Activated gamma-delta T cell treated with anti-CD3 and anti-CD28 coated beads, Interleukin-2, amount 50 U/mL, for 16 hours (primary cell): Measurements from ENCODE around the gene DPEP3.
"Not testable (repeated sequence)": the region's sequence is repeated elsewhere in the genome, so short reads cannot be mapped to it uniquely, and the experiment has no call there.

ENCODE experiments used
- DNase-seq: peaks from one replicate; pipeline ENCODE4 v3.0.0-alpha.2; 2020; ENCODE audit warnings: low read depth

The DPEP3 gene

DNA sequence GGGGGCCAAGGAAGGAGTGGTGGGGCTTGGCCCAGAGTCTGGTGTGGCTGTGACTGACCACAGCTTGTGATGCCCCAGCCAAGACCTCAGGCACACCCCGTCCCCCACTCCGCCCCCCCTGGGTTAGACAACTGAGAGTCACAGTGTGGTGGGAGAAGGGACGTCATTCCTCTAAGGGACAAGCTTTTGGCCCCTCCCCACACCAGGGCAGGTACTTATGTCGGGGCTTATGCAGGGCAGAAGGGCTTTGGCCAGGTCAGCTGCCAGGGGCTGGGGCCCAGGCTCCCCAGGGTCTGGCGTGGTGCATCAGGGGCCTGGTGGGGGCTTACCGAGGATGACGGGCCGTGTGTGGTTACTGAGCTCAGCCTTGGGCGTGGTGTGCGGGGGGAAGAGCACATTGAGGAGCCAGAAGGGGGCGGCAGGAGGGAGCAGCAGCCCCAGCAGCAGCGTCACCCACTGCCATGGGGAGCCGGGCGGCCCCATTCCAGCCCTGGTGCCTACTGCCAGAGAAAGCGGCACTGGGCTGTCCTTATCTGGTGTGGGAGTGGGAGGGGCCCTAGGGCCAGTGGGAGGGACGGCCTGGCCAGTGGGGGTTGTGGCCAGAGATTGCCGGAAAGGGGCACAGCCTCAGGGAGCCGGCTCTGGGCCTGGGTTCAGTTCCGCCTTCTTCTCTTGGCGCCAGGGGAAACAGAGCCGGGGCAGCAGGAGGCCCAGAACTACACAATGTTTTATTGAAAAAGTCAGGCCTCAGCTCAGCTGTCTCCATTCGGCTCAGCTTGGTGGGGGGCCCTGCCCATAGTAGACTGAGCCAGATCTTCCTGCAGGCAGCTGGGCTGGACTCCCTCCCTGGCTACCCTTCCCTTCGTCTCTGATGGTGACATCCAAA is 36.4 kb downstream of the DPEP3 start, which contains the start of gene LCAT:
Gene LCAT, minus strand, starts transcription at position 502 of the 886 bp plus-strand sequence. Its CDS starts 19 bp downstream, at position 483.
- DNase-seq = no peak

GRCh38 chr16:67943256-67943618 is 37.1 kb downstream of the DPEP3 start:
- no peak for DNase-seq

- DNase-seq = no peak
Measured at GRCh38 chr16:67942510-67943255, 37.6 kb downstream of the DPEP3 start.

GRCh38 chr16:67942200-67942509 is 38.1 kb downstream of the DPEP3 start:
- DNase-seq = no peak

DNA sequence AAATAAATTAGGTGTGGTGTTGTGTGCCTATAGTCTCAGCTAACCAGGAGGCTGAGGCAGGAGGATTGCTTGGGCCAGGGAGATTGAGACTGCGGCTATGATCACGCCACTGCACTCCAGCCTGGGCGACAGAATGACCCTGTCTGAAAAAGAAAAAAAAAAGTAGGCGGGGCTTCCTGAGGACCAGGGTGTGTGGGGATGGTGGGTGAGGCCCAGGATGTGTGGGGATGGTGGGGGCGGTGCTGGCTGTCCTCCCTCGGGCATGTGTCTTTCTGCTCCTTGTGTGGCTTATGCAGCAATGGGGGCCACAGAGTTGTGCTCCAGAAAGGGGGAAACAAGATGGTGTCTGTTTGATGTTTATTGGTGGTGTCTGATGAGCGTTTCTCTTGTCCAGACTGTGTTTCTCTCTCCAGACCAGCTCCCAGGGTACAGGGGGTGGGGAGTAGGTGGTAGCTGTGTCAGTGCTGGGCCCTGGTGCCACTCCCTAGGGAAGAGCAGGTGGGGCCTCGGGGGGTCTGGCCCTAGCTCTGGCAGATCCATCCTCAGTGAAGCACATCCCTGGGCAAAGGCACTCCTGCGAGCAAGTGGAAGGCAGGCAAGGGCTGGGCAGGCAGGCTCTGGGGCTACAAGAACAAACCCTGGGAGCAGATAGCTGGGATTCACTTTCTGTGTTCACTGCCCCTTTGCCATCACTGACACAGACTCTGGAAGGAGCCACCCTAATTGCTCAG is 38.7 kb downstream of the DPEP3 start:
- no peak for DNase-seq

- DNase-seq = no peak
Measured at GRCh38 chr16:67940446-67941089, 39.7 kb downstream of the DPEP3 start.

GRCh38 chr16:67939507-67940445 is 40.5 kb downstream of the DPEP3 start:
- DNase-seq = no peak

- DNase-seq = not testable (repeated sequence)
Measured at GRCh38 chr16:67937713-67938112, 42.6 kb downstream of the DPEP3 start.

DNA sequence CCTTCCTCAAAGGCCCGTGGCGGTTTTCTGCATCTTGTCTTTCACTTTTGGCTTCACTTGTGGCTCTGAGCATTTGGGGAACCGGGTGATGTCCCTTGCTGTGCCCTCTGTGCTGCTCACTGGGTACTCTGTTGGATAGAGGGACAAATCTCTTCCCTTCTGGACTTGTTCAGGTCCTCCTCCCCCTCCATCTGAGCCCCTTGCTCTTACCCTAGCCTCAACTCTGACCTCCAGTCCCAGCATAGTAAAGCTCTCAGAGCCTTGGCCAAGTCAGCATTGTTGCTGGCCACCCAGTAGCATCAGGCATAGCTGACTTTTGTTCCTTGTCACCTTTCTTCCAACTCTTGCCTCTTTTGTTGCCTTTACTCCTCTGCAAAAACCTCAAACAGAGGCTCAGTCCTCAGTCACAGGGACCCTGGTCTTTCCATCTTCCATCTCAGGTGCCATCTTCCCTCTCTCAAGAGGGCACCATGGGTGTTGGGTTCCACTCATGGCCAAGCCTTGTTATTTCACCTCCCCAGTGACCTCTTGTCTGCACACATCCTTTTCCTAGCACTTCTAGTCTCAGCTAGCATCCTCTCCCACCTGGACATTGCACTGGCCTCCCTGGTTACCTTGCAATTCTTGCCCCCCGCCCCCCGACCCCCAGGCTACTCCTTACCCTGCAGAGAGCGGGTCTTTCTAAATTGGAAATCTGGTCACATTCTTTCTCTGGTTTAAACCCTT is 43.3 kb downstream of the DPEP3 start:
- peak; percentile 66 for DNase-seq

DNA sequence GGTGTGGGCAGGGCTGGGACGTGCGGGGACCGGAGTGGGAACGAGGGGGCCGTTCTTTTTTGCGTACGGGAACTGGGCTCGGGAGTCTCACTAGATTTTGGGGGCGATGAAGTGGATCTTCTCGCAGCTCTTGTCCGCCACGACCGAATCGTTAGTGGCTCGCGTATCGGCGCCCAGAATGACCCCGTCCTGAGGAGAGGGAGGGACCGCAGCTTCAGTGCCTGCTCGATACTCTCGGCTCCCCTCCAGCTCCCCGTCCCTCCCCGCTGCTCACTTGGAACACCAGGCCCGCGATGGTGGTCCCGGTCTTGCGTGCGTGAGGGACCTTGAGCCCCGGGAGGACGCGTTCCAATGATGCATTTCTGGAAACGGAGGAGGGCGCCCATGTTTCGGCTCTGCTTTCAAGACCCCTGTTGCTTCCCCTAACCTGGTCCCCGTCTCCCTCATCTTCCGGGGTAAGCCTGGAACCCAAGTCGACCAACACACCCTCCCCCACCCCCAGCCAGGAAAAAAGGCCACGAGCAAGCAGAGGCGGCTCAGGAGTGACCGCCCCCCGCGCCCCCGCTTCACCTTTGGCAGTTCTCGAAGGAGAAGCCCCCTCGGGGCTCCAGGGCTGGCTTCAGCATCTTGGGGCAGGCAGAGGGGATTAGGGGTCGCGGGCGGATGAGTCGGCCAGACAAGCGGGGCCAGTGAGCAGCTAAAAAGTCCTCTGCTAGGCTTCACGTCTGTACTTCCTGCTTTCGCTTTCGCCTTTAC is 44.0 kb downstream of the DPEP3 start, which contains the start of gene PSMB10:
Gene PSMB10, minus strand, starts transcription at position 727 of the 756 bp plus-strand sequence. Its CDS starts 101 bp downstream, at position 626.
- DNase-seq = no peak

DNA sequence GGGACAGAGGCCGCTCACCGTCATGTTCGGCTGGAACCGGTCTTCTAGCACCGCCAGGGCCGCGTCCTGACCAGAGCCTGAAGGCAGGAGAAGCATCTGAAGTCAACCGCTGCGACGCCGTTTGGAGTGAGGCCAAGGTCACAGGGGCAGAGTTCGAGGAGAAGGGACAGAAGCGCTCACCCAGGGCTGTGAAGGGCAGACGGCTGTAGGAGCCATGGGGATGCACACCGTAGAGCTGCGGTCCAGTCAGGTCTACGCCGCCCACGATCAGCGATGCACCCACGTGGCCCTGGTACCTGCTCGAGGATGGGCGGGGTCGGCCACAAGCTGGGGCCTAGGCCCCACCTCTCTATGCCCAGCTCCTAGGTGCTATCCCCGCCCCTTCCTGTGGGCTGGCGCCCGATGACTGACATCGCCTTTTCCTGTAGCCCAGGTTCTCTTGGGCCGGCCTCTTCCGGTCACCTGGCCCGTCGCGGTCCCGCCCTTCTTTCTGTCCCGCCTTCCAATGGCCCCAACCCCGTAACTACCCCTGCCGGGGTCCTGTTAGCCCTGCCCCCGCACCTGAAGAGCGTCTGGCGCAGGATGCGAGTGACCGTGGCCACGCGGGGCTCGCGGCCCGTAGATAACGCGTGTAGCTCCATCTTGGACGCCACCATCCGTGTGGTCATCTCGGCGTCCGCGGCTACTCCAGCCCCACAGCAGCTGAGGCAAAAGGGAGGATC is 44.7 kb downstream of the DPEP3 start:
- peak; percentile 92 for DNase-seq

GRCh38 chr16:67935101-67935401 is 45.2 kb downstream of the DPEP3 start:
- no peak for DNase-seq

DNA sequence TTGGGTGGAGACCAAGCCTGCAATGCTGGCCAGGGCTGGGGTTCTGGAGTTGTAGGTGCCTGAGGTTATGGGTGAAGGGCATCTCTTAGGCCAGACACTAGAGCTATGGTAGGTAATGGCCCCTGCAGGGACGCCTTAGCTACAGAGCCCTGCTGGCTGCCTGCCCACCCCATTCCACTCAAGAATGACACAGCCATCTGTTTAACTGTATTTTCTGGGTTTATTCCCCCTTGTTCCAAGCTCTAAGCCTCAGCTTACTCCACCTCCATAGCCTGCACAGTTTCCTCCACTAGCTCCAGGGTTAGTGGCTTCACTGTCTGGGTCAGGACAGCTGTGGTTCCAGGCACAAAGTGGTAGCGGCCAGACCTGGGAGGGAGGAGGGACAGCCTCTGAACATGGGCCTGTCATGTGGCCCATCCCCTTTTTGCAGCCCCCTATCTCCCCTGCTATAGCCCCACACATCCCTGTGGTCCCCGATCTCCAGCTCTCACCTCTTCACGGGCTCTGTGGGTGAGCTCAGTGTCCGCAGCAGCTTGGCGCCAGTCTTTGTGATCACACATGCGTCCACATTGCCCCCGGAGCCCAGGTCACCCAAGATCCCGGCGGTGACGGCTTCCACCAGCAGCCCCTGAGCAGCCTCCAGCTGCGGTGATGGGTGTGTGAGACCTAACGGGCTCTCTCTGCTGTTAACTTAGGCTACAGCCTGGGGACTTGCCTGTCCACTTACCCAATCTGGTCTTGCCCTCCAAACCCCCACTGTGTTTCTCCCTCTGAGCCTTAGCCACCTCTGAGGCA is 45.8 kb downstream of the DPEP3 start:
- DNase-seq = no peak

DNA sequence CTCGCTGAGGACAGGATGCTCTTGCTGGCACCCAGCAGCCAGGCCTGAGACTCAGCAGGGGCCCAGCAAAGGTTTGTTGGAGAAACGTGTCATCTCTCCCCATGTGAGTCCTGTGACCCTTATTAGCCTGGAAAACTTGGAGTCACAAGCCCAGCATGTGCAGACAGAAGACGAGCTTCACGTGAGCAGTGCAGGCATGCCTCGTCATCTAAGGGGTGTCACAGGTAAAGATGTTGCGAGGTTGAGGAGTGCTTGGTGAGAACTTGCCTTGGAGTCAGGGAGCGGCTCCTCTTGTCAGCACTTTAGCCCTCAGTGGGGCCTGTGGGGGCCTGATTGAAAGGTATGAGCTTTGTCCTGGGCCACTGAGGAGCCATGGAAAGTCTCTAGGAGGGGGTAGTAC is 46.5 kb downstream of the DPEP3 start:
- no peak for DNase-seq

DNA sequence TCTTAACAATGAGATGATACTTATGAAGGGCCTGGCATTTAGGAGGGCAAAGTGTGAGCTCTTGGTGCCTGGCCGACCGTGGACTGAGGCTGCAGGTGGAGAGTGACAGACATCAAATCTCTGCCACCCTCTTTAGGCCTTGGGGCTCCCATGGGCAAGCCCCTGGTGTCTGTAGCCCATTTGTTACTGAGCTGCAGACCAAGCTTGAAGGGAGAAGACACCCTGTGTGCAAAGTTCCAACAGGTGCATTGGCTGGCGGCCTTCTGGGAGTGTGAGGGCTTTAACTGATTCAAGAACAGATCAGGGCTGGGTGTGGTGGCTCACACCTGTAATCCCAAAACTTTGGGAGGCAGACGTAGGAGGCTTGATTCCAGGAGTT is 47.8 kb downstream of the DPEP3 start:
- no peak for DNase-seq

GRCh38 chr16:67931712-67932461 is 48.4 kb downstream of the DPEP3 start, which contains the start of gene CTRL:
CTRL (minus strand) TSS chr16:67931862; CDS start chr16:67931852, 10 bp downstream.
- no peak for DNase-seq

DNA sequence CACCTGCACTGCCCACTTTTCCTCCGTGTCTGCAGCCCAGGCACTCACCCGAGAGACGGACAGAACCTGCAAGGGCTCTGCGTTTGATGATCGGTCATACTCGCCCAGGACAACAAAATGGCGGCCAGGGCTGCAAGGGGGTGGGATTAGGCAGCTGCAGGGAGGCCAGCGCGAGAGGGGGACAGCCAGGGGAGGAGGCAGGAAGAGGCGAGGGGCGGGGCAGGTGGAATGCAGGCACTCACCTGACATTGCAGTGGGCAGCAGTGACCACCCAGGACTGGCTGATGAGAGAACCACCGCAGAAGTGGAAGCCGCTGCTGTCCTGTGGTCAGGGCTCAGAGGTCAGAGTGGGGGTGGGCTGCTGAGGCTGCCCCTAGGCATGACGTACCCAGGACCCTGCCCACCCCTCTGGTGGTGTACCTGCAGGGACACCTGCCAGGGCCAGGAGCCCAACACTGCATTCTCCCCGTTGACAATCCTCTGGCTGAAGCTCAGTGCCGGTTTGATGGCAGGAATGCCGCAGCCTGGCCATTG is 49.6 kb downstream of the DPEP3 start:
- no peak for DNase-seq
